GM12865 (cell line): Measurements from ENCODE around the gene GNB1.
"Not testable (repeated sequence)": the region's sequence is repeated elsewhere in the genome, so short reads cannot be mapped to it uniquely, and the experiment has no call there.

Experiments
- DNase-seq: peaks from one replicate; pipeline ENCODE4 v3.0.0; 2010; ENCODE audit warnings: low read depth
- H3K4me3 ChIP-seq: 2 replicates; pipeline ENCODE4 v1.5.1; 2011; ENCODE audit warnings: mild to moderate bottlenecking, low read depth, low read length, control low read depth
- CTCF ChIP-seq: IDR thresholded peaks from 2 replicates; pipeline ENCODE4 v1.5.1; 2011; ENCODE audit warnings: low read length, control low read depth, low read depth, inconsistent platforms; ENCODE audit not compliant: insufficient read depth; ENCODE audit errors: missing control alignments

GNB1 gene

GRCh38 chr1:1892763-1893120 lies 1.9 kb upstream of the GNB1 start:
- no peak for TF ChIP-seq CTCF
- no peak for DNase-seq
- no peak overlapping the region for H3K4me3 ChIP-seq

- peak overlapping the region; percentile 68 for H3K4me3 ChIP-seq
- DNase-seq, result no peak
- no peak for TF ChIP-seq CTCF
Observed at GRCh38 chr1:1892079-1892762, 1.3 kb upstream of the GNB1 start.

- H3K4me3 ChIP-seq, result peak overlapping the region; percentile 68
- peak; percentile 79 for DNase-seq
- no peak for TF ChIP-seq CTCF
Observed at GRCh38 chr1:1891349-1892078, 627 bp upstream of the GNB1 start.

- peak; percentile 66 for DNase-seq
- H3K4me3 ChIP-seq, result peak overlapping the region; percentile 92
Observed at GRCh38 chr1:1889847-1890505, 911 bp downstream of the GNB1 start.

GRCh38 chr1:1889090-1889750 lies 1.7 kb downstream of the GNB1 start:
- no peak for DNase-seq
- H3K4me3 ChIP-seq, result peak overlapping the region; percentile 92
- TF ChIP-seq CTCF, result no peak

More at GRCh38 chr1:1889847-1890505, 911 bp downstream of the GNB1 start:
- no peak for TF ChIP-seq CTCF

- H3K4me3 ChIP-seq, DNase-seq: not testable (repeated sequence)
Observed at GRCh38 chr1:1883890-1884289, 7.0 kb downstream of the GNB1 start.

GRCh38 chr1:1883092-1883873 lies 7.6 kb downstream of the GNB1 start:
- no peak for TF ChIP-seq CTCF
- DNase-seq, result no peak

More at GRCh38 chr1:1883092-1883873, 7.6 kb downstream of the GNB1 start:
- H3K4me3 ChIP-seq, result no peak overlapping the region
